ENCODE measurements around the gene ELL2.
"Not testable (repeated sequence)": the region's sequence is repeated elsewhere in the genome, so short reads cannot be mapped to it uniquely, and the experiment has no call there.

Gene ELL2

GRCh38 chr5:95907740-95908706, 53.6 kb downstream of the ELL2 start:
- DNase-seq (ENCODE audit: low read depth in 2 of 2): no peak

- no peak for DNase-seq (ENCODE audit: low read depth in 2 of 2)
These were observed 54.5 kb downstream of the ELL2 start for GRCh38 chr5:95907067-95907705.

- not testable (repeated sequence) for DNase-seq (ENCODE audit: low read depth in 2 of 2)
These were observed 55.3 kb downstream of the ELL2 start for GRCh38 chr5:95906398-95906797.

- no peak for DNase-seq (ENCODE audit: low read depth in 2 of 2)
These were observed 56.8 kb downstream of the ELL2 start for GRCh38 chr5:95904827-95905226.

GRCh38 chr5:95903838-95904237, 57.8 kb downstream of the ELL2 start:
- DNase-seq (ENCODE audit: low read depth in 2 of 2): no peak

GRCh38 chr5:95901676-95902627, 59.7 kb downstream of the ELL2 start:
- peak in 1 of 2 donors; percentile 17 for DNase-seq (ENCODE audit: low read depth in 2 of 2)

- no peak for DNase-seq (ENCODE audit: low read depth in 2 of 2)
These were observed 61.2 kb downstream of the ELL2 start for GRCh38 chr5:95900383-95900958.

- DNase-seq (ENCODE audit: low read depth in 2 of 2): no peak
These were observed 61.8 kb downstream of the ELL2 start for GRCh38 chr5:95899829-95900228.

- no peak for DNase-seq (ENCODE audit: low read depth in 2 of 2)
These were observed 62.6 kb downstream of the ELL2 start for GRCh38 chr5:95899006-95899405.

- DNase-seq (ENCODE audit: low read depth in 2 of 2): no peak
These were observed 65.9 kb downstream of the ELL2 start for GRCh38 chr5:95895771-95896170.

- DNase-seq (ENCODE audit: low read depth in 2 of 2): no peak
These were observed 66.4 kb downstream of the ELL2 start for GRCh38 chr5:95895251-95895650.

GRCh38 chr5:95892784-95893354, 68.8 kb downstream of the ELL2 start:
- no peak for DNase-seq (ENCODE audit: low read depth in 2 of 2)

GRCh38 chr5:95891499-95891898, 70.2 kb downstream of the ELL2 start:
- DNase-seq (ENCODE audit: low read depth in 2 of 2): no peak

GRCh38 chr5:95889076-95889475, 72.6 kb downstream of the ELL2 start:
- DNase-seq (ENCODE audit: low read depth in 2 of 2): no peak

GRCh38 chr5:95887977-95888376, 73.7 kb downstream of the ELL2 start:
- no peak for DNase-seq (ENCODE audit: low read depth in 2 of 2)

GRCh38 chr5:95886340-95887044, 75.2 kb downstream of the ELL2 start:
- no peak for DNase-seq (ENCODE audit: low read depth in 2 of 2)

GRCh38 chr5:95884511-95884910, 77.1 kb downstream of the ELL2 start:
- no peak for DNase-seq (ENCODE audit: low read depth in 2 of 2)

- no peak for DNase-seq (ENCODE audit: low read depth in 2 of 2)
These were observed 77.7 kb downstream of the ELL2 start for GRCh38 chr5:95884017-95884325.

GRCh38 chr5:95883185-95884016, 78.2 kb downstream of the ELL2 start:
- no peak for DNase-seq (ENCODE audit: low read depth in 2 of 2)

GRCh38 chr5:95881833-95882232, 79.8 kb downstream of the ELL2 start:
- no peak for DNase-seq (ENCODE audit: low read depth in 2 of 2)

All from stimulated activated CD8-positive, alpha-beta memory T cell treated with anti-CD3 and anti-CD28 coated beads, Interleukin-7, amount 100 ng/mL, for 4 hours (primary cell).